ENCODE data around the gene EEIG1. TPM values are rescaled to one million over a fixed set of nuclear protein-coding genes. Genes with fewer than 3 reads are reported as not detected.

Gene EEIG1
- polyA plus RNA-seq, 1 donor = 19.2 TPM

- DNase-seq (ENCODE audit: low read depth) = no peak
These were observed 20.5 kb upstream of the EEIG1 start for GRCh38 chr9:128001151-128001778.

- no peak for DNase-seq (ENCODE audit: low read depth)
These were observed 18.7 kb upstream of the EEIG1 start for GRCh38 chr9:127999461-127999860.

- no peak for DNase-seq (ENCODE audit: low read depth)
These were observed 12.9 kb upstream of the EEIG1 start for GRCh38 chr9:127993721-127994120.

- DNase-seq (ENCODE audit: low read depth) = no peak
These were observed 11.0 kb upstream of the EEIG1 start for GRCh38 chr9:127991757-127992274.

- DNase-seq (ENCODE audit: low read depth) = no peak
These were observed 10.4 kb upstream of the EEIG1 start for GRCh38 chr9:127991017-127991756.

- no peak for DNase-seq (ENCODE audit: low read depth)
These were observed 9.8 kb upstream of the EEIG1 start for GRCh38 chr9:127990554-127990953.

GRCh38 chr9:127989094-127989493 is 8.3 kb upstream of the EEIG1 start:
- DNase-seq (ENCODE audit: low read depth) = no peak

- DNase-seq (ENCODE audit: low read depth) = no peak
These were observed 6.4 kb upstream of the EEIG1 start for GRCh38 chr9:127987103-127987614.

GRCh38 chr9:127985011-127985410 is 4.2 kb upstream of the EEIG1 start:
- no peak for DNase-seq (ENCODE audit: low read depth)

GRCh38 chr9:127983847-127984289 is 3.1 kb upstream of the EEIG1 start:
- DNase-seq (ENCODE audit: low read depth) = no peak

GRCh38 chr9:127982912-127983311 is 2.1 kb upstream of the EEIG1 start:
- DNase-seq (ENCODE audit: low read depth) = no peak

- DNase-seq (ENCODE audit: low read depth) = no peak
These were observed 851 bp upstream of the EEIG1 start for GRCh38 chr9:127981559-127982121.

GRCh38 chr9:127980060-127980705 is 606 bp downstream of the EEIG1 start:
- no peak for DNase-seq (ENCODE audit: low read depth)

- no peak for DNase-seq (ENCODE audit: low read depth)
These were observed 1.3 kb downstream of the EEIG1 start for GRCh38 chr9:127979333-127980059.

GRCh38 chr9:127979015-127979332 is 1.8 kb downstream of the EEIG1 start:
- no peak for DNase-seq (ENCODE audit: low read depth)

- no peak for DNase-seq (ENCODE audit: low read depth)
These were observed 2.7 kb downstream of the EEIG1 start for GRCh38 chr9:127977884-127978647.

- no peak for DNase-seq (ENCODE audit: low read depth)
These were observed 3.5 kb downstream of the EEIG1 start for GRCh38 chr9:127977009-127977883.

- no peak for DNase-seq (ENCODE audit: low read depth)
These were observed 4.3 kb downstream of the EEIG1 start for GRCh38 chr9:127976498-127976897.

- DNase-seq (ENCODE audit: low read depth) = no peak
These were observed 5.1 kb downstream of the EEIG1 start for GRCh38 chr9:127975376-127976315.
